ENCODE data around the gene PRRT2. TPM values are rescaled to one million over a fixed set of nuclear protein-coding genes. Genes with fewer than 3 reads are reported as not detected.
"Not testable (repeated sequence)": the region's sequence is repeated elsewhere in the genome, so short reads cannot be mapped to it uniquely, and the experiment has no call there.

Gene PRRT2
- total RNA-seq, 1 experiment from 2014 or later: 1.8 TPM

- H3K4me1 Mint-ChIP-seq (ENCODE audit: low read depth, unreplicated experiment): peaks cover 26% of the 10 kb centered on the region
- no peak for TF ChIP-seq CTCF (IDR thresholded peaks at IDR 0.05; ENCODE audit: unreplicated experiment)
- peak overlapping the region; percentile 61 for H3K4me3 Mint-ChIP-seq (ENCODE audit: low read depth, unreplicated experiment)
- no peak for DNase-seq
- peaks cover 55% of the 10 kb centered on the region for H3K36me3 Mint-ChIP-seq (ENCODE audit: insufficient read depth, unreplicated experiment)
- intact Hi-C loops (cut with micrococcal nuclease; ENCODE audit: unreplicated experiment): loop anchor here (10.0 kb wide), 1 partner anchor 79 kb away; the partner anchor contains the start of gene ASPHD1
- BruUV-seq (replicated peaks): no TSS peak
- H3K9me3 Mint-ChIP-seq (ENCODE audit: low read depth, unreplicated experiment): no peaks in the 10 kb centered on the region
- H3K27me3 Mint-ChIP-seq (ENCODE audit: unreplicated experiment): no peaks in the 10 kb centered on the region
- peak overlapping the region; percentile 95 for H3K27ac Mint-ChIP-seq (ENCODE audit: unreplicated experiment)
- CTCF ChIA-PET: interaction anchor here (1.0 kb wide), 1 partner anchor 18 kb away, joined by 3 read pairs; no protein-coding TSS in a partner anchor
These were observed 13.4 kb downstream of the PRRT2 start for GRCh38 chr16:29825145-29826044.

- intact Hi-C loops (cut with micrococcal nuclease; ENCODE audit: unreplicated experiment): loop anchor here (10.0 kb wide), 1 partner anchor 78 kb away; the partner anchor contains the start of gene ASPHD1
- CTCF ChIA-PET: interaction anchor here (0.6 kb wide), 1 partner anchor 176 kb away, joined by 5 read pairs; no protein-coding TSS in a partner anchor
- Mint-ChIP-seq H3K4me3 (ENCODE audit: low read depth, unreplicated experiment) (no peak overlapping the region), H3K4me1 (ENCODE audit: low read depth, unreplicated experiment) (peaks cover 26% of the 10 kb centered on the region), H3K27ac (ENCODE audit: unreplicated experiment) (no peak overlapping the region), H3K36me3 (ENCODE audit: insufficient read depth, unreplicated experiment) (peaks cover 52% of the 10 kb centered on the region), H3K9me3 (ENCODE audit: low read depth, unreplicated experiment) (no peaks in the 10 kb centered on the region), H3K27me3 (ENCODE audit: unreplicated experiment) (no peaks in the 10 kb centered on the region)
- no TSS peak for BruUV-seq (replicated peaks)
- no peak for TF ChIP-seq CTCF (IDR thresholded peaks at IDR 0.05; ENCODE audit: unreplicated experiment)
- no peak for DNase-seq
These were observed 14.3 kb downstream of the PRRT2 start for GRCh38 chr16:29826342-29826695.

GRCh38 chr16:29830774-29831173, 18.8 kb downstream of the PRRT2 start:
- H3K27me3 Mint-ChIP-seq (ENCODE audit: unreplicated experiment): no peaks in the 10 kb centered on the region
- H3K4me3 Mint-ChIP-seq (ENCODE audit: low read depth, unreplicated experiment): no peak overlapping the region
- H3K9me3 Mint-ChIP-seq (ENCODE audit: low read depth, unreplicated experiment): no peaks in the 10 kb centered on the region
- no peak for DNase-seq
- no TSS peak for BruUV-seq (replicated peaks)
- H3K27ac Mint-ChIP-seq (ENCODE audit: unreplicated experiment): no peak overlapping the region
- CTCF ChIA-PET: no interaction called here
- H3K36me3 Mint-ChIP-seq (ENCODE audit: insufficient read depth, unreplicated experiment): peaks cover 55% of the 10 kb centered on the region
- TF ChIP-seq CTCF (IDR thresholded peaks at IDR 0.05; ENCODE audit: unreplicated experiment): no peak
- intact Hi-C loops (cut with micrococcal nuclease; ENCODE audit: unreplicated experiment): no loop called here
- peaks cover 13% of the 10 kb centered on the region for H3K4me1 Mint-ChIP-seq (ENCODE audit: low read depth, unreplicated experiment)

GRCh38 chr16:29831490-29831889, 19.5 kb downstream of the PRRT2 start:
- DNase-seq: no peak
- no peak for TF ChIP-seq CTCF (IDR thresholded peaks at IDR 0.05; ENCODE audit: unreplicated experiment)
- intact Hi-C loops (cut with micrococcal nuclease; ENCODE audit: unreplicated experiment): no loop called here
- CTCF ChIA-PET: no interaction called here
- Mint-ChIP-seq H3K27me3 (ENCODE audit: unreplicated experiment) (no peaks in the 10 kb centered on the region), H3K27ac (ENCODE audit: unreplicated experiment) (no peak overlapping the region), H3K4me3 (ENCODE audit: low read depth, unreplicated experiment) (no peak overlapping the region), H3K36me3 (ENCODE audit: insufficient read depth, unreplicated experiment) (peaks cover 55% of the 10 kb centered on the region), H3K9me3 (ENCODE audit: low read depth, unreplicated experiment) (no peaks in the 10 kb centered on the region), H3K4me1 (ENCODE audit: low read depth, unreplicated experiment) (peaks cover 8% of the 10 kb centered on the region)
- BruUV-seq (replicated peaks): no TSS peak

GRCh38 chr16:29833219-29833618, 21.2 kb downstream of the PRRT2 start:
- intact Hi-C loops (cut with micrococcal nuclease; ENCODE audit: unreplicated experiment); CTCF ChIA-PET: not testable (repeated sequence)

More at GRCh38 chr16:29833219-29833618, 21.2 kb downstream of the PRRT2 start:
- H3K9me3 Mint-ChIP-seq (ENCODE audit: low read depth, unreplicated experiment); H3K4me3 Mint-ChIP-seq (ENCODE audit: low read depth, unreplicated experiment); DNase-seq; H3K4me1 Mint-ChIP-seq (ENCODE audit: low read depth, unreplicated experiment); H3K27me3 Mint-ChIP-seq (ENCODE audit: unreplicated experiment); BruUV-seq (replicated peaks); H3K27ac Mint-ChIP-seq (ENCODE audit: unreplicated experiment): not testable (repeated sequence)
- H3K36me3 Mint-ChIP-seq (ENCODE audit: insufficient read depth, unreplicated experiment): peaks cover 60% of the 10 kb centered on the region
